Measurements from ENCODE around the gene NSFL1C.

- no peak for TF ChIP-seq CTCF (IDR thresholded peaks at IDR 0.05)
- TF ChIP-seq TAF1 (IDR thresholded peaks at IDR 0.05; ENCODE audit: borderline replicate concordance, low read depth, low read length) = no peak
- TF ChIP-seq FOXM1 (IDR thresholded peaks at IDR 0.05; ENCODE audit: low read depth) = no peak
Observed at GRCh38 chr20:1450926-1451491, 15.6 kb downstream of the NSFL1C start.
